Tibial artery (tissue), 4 donors: ENCODE measurements around the gene EMX2.

ENCODE experiments used
- DNase-seq, 2 donors: peaks; one replicate each; pipeline ENCODE4 v3.0.0-alpha.2; 2019
- H3K27ac ChIP-seq, 2 donors: fragments of 200-600 bp; sonication (generic) in 1 of 2; 1 replicate in 1 of 2; 2 replicates in 1 of 2; pipeline ENCODE4 v1.5.1; 2018 to 2019; ENCODE audit warnings: mild to moderate bottlenecking in 1 of 2
- H3K27me3 ChIP-seq, 2 donors: fragments of 200-600 bp; sonication (generic) in 1 of 2; one replicate each; pipeline versions ENCODE4 v1.5.1 to v1.6.0; 2016 to 2019
- H3K36me3 ChIP-seq, 3 donors: fragments of 200-600 bp; sonication (generic) in 2 of 3; one replicate each; pipeline ENCODE4 v1.5.1; 2016 to 2019; ENCODE audit warnings: mild to moderate bottlenecking in 2 of 3
- H3K4me1 ChIP-seq, 4 donors: fragments of 200-600 bp; sonication (generic) in 2 of 4; 1 replicate in 3 of 4; 2 replicates in 1 of 4; pipeline ENCODE4 v1.5.1; 2016 to 2019
- H3K4me3 ChIP-seq, 2 donors: fragments of 200-600 bp; sonication (generic) in 1 of 2; 1 replicate in 1 of 2; 2 replicates in 1 of 2; pipeline ENCODE4 v1.5.1; 2018 to 2019; ENCODE audit warnings: mild to moderate bottlenecking in 2 of 2
- H3K9me3 ChIP-seq, 3 donors: fragments of 200-600 bp; sonication (generic) in 1 of 3; one replicate each; pipeline ENCODE4 v1.5.1; 2016 to 2019
- CTCF ChIP-seq, 2 experiments: fragments of 200-600 bp in 1 of 2; fragments of 450-650 bp in 1 of 2; IDR thresholded peaks; one replicate each; pipeline ENCODE4 v1.5.1; 2017 to 2019; ENCODE audit warnings: antibody characterized with exemption in 2 of 2, mild to moderate bottlenecking in 1 of 2, moderate library complexity in 1 of 2
- intact Hi-C: fragments of 100-400 bp; cut with DNase I; formaldehyde crosslinking; loops from one replicate; pipeline ENCODE4 v1.15.0; 2023; ENCODE audit warnings: low total_unique reads

The EMX2 gene

GRCh38 chr10:117543225-117544003 lies 868 bp downstream of the EMX2 start:
- no peaks in the 10 kb centered on the region for H3K36me3 ChIP-seq
- peak; percentile 18 to 24 for TF ChIP-seq CTCF (IDR thresholded peaks at IDR 0.05)
- peak in 1 of 2 donors; percentile 82 for DNase-seq
- peak overlapping the region; percentile 91 to 94 for H3K27ac ChIP-seq
- peaks cover 0 to 52% (median 25%) of the 10 kb centered on the region in 4 donors for H3K4me1 ChIP-seq
- no peaks in the 10 kb centered on the region for H3K9me3 ChIP-seq
- H3K27me3 ChIP-seq: peaks cover 0 to 59% of the 10 kb centered on the region in 2 donors
- peak overlapping the region; percentile 68 to 69 for H3K4me3 ChIP-seq
- intact Hi-C loops: loop anchor here (2.0 to 5.0 kb wide), 2 partner anchors 166 to 503 kb away; partner anchors contain the start of genes PDZD8 and RAB11FIP2

- no peak for TF ChIP-seq CTCF (IDR thresholded peaks at IDR 0.05)
- Histone ChIP-seq H3K4me1 (peaks cover 0 to 51% (median 25%) of the 10 kb centered on the region in 4 donors), H3K4me3 (peak overlapping the region; percentile 68 to 69), H3K9me3 (no peaks in the 10 kb centered on the region), H3K36me3 (no peaks in the 10 kb centered on the region), H3K27ac (peak overlapping the region; percentile 91 to 94), H3K27me3 (peaks cover 0 to 59% of the 10 kb centered on the region in 2 donors)
- intact Hi-C loops: loop anchor here (5.0 kb wide), 1 partner anchor 167 kb away; the partner anchor contains the start of gene PDZD8
- peak in 1 of 2 donors; percentile 70 for DNase-seq
These were observed 1.6 kb downstream of the EMX2 start for GRCh38 chr10:117544004-117544701.

- no peak for TF ChIP-seq CTCF (IDR thresholded peaks at IDR 0.05)
- DNase-seq: peak in 1 of 2 donors; percentile 62
- H3K9me3 ChIP-seq: no peaks in the 10 kb centered on the region
- H3K4me1 ChIP-seq: peaks cover 0 to 49% (median 25%) of the 10 kb centered on the region in 4 donors
- intact Hi-C loops: loop anchor here (5.0 kb wide), 1 partner anchor 167 kb away; the partner anchor contains the start of gene PDZD8
- H3K27me3 ChIP-seq: peaks cover 0 to 59% of the 10 kb centered on the region in 2 donors
- peak overlapping the region; percentile 91 to 94 for H3K27ac ChIP-seq
- peak overlapping the region; percentile 68 to 69 for H3K4me3 ChIP-seq
- H3K36me3 ChIP-seq: no peaks in the 10 kb centered on the region
These were observed 2.2 kb downstream of the EMX2 start for GRCh38 chr10:117544711-117545140.

- Histone ChIP-seq H3K9me3 (no peaks in the 10 kb centered on the region), H3K27ac (peak overlapping the region; percentile 91 to 94), H3K4me1 (peaks cover 0 to 43% (median 23%) of the 10 kb centered on the region in 4 donors), H3K4me3 (peak overlapping the region; percentile 68 to 69), H3K36me3 (no peaks in the 10 kb centered on the region), H3K27me3 (peaks cover 0 to 59% of the 10 kb centered on the region in 2 donors)
- TF ChIP-seq CTCF (IDR thresholded peaks at IDR 0.05): no peak
- intact Hi-C loops: no loop called here
- DNase-seq: peak in 1 of 2 donors; percentile 65
These were observed 2.8 kb downstream of the EMX2 start for GRCh38 chr10:117545141-117546019.
